PC-3 (cell line): ENCODE measurements around the gene AZIN2. TPM values are rescaled to one million over a fixed set of nuclear protein-coding genes. Genes with fewer than 3 reads are reported as not detected.
A peak's percentile ranks its signal among the peaks of the same experiment; 100 is the strongest.

Experiments
- ATAC-seq: fragments of 200-7000 bp; cut with Tn5 transposase; 2 replicates; pipeline ENCODE4 v1.9.1; 2020; ENCODE audit warnings: mild to moderate bottlenecking, moderate library complexity
- BruUV-seq: library from RNA; stranded (reverse); fragments of 400-500 nt; replicated peaks from 2 replicates; lab custom pipeline; 2021; lab: Mats Ljungman, UMichigan
- CTCF ChIA-PET: fragments of 300-600 bp; sonication (Branson Sonifier 250); formaldehyde crosslinking; loops from one replicate; lab custom pipeline; 2022; ENCODE audit warnings: antibody characterized with exemption; lab: Charles Lee
- POLR2A ChIA-PET: fragments of 300-600 bp; sonication (Branson Sonifier 250); formaldehyde crosslinking; loops from one replicate; lab custom pipeline; 2022; ENCODE audit warnings: antibody characterized with exemption; ENCODE audit not compliant: unreplicated experiment; lab: Charles Lee
- DNase-seq: peaks from one replicate; pipeline ENCODE4 v3.0.0-alpha.2; 2015
- H2AFZ ChIP-seq: fragments of 300-600 bp; sonication (generic); 2 replicates; pipeline ENCODE4 v1.6.0; 2016; ENCODE audit warnings: antibody characterized with exemption, low read length
- H3F3A ChIP-seq: fragments of 300-600 bp; sonication (generic); one replicate; pipeline ENCODE4 v1.6.0; 2017; ENCODE audit warnings: antibody characterized with exemption, low read length, control low read depth, mild to moderate bottlenecking; ENCODE audit not compliant: unreplicated experiment
- H3K27ac ChIP-seq: fragments of 300-600 bp; sonication (generic); 2 replicates; pipeline ENCODE4 v1.5.1; 2016; ENCODE audit warnings: mild to moderate bottlenecking, low read length
- H3K27me3 ChIP-seq: fragments of 300-600 bp; sonication (generic); 2 replicates; pipeline ENCODE4 v1.6.1; 2016; ENCODE audit warnings: low read length, mixed read lengths
- H3K36me3 ChIP-seq: fragments of 300-600 bp; sonication (generic); 2 replicates; pipeline ENCODE4 v1.6.1; 2016; ENCODE audit warnings: low read depth, mixed run types, low read length, mixed read lengths
- H3K4me1 ChIP-seq: fragments of 300-600 bp; sonication (generic); 2 replicates; pipeline ENCODE4 v1.5.1; 2016; ENCODE audit warnings: low read length; ENCODE audit not compliant: insufficient read depth
- H3K4me2 ChIP-seq: fragments of 300-600 bp; sonication (generic); 2 replicates; pipeline ENCODE4 v1.6.0; 2016; ENCODE audit warnings: low read length
- H3K4me3 ChIP-seq: fragments of 300-600 bp; sonication (generic); 2 replicates; pipeline ENCODE4 v1.5.1; 2016; ENCODE audit warnings: mild to moderate bottlenecking, low read length, mixed read lengths
- H3K79me2 ChIP-seq: fragments of 300-600 bp; sonication (generic); 2 replicates; pipeline ENCODE4 v1.6.1; 2017; ENCODE audit warnings: low read length, mixed read lengths
- H3K9ac ChIP-seq: fragments of 300-600 bp; sonication (generic); 2 replicates; pipeline ENCODE4 v1.6.0; 2016; ENCODE audit warnings: mild to moderate bottlenecking, low read length
- H3K9me2 ChIP-seq: fragments of 300-600 bp; sonication (generic); replicated peaks from 2 replicates; pipeline ENCODE4 v1.6.1; 2016; ENCODE audit warnings: mixed run types, low read length, mixed read lengths
- H3K9me3 ChIP-seq: fragments of 300-600 bp; sonication (generic); 2 replicates; pipeline ENCODE4 v1.6.1; 2016; ENCODE audit warnings: low read length, mixed read lengths
- H4K20me1 ChIP-seq: fragments of 300-600 bp; sonication (generic); 2 replicates; pipeline ENCODE4 v1.6.1; 2016; ENCODE audit warnings: low read length, mixed read lengths
- EZH2 ChIP-seq: fragments of 300-600 bp; sonication (generic); IDR thresholded peaks from one replicate; pipeline ENCODE4 v1.6.1; 2017; ENCODE audit warnings: antibody characterized with exemption, mild to moderate bottlenecking, low read length; ENCODE audit not compliant: unreplicated experiment
- EZH2phosphoT487 ChIP-seq: fragments of 300-600 bp; sonication (generic); IDR thresholded peaks from 2 replicates; pipeline ENCODE4 v1.6.1; 2018; ENCODE audit warnings: mild to moderate bottlenecking, antibody characterized with exemption, low read length, borderline replicate concordance
- intact Hi-C: fragments of 100-400 bp; cut with micrococcal nuclease; formaldehyde crosslinking; loops from 2 replicates; pipeline ENCODE4 v1.9.0; 2023
- total RNA-seq: library from RNA; depleted of rRNA; stranded (reverse); fragments of >200 nt; gene quantifications from 2 replicates; pipeline ENCODE4 v1.2.3, GENCODE V29; 2014
- TF ChIP-seq, protein P1 (sequence below): fragments of 300-600 bp; sonication (generic); conservative IDR thresholded peaks from 2 replicates; pipeline ENCODE4 v1.5.1; 2017; ENCODE audit warnings: antibody characterized with exemption, low read depth, mild to moderate bottlenecking, low read length

The AZIN2 gene
- total RNA-seq, 1 experiment from 2014 or later, result 2.2 TPM

DNA sequence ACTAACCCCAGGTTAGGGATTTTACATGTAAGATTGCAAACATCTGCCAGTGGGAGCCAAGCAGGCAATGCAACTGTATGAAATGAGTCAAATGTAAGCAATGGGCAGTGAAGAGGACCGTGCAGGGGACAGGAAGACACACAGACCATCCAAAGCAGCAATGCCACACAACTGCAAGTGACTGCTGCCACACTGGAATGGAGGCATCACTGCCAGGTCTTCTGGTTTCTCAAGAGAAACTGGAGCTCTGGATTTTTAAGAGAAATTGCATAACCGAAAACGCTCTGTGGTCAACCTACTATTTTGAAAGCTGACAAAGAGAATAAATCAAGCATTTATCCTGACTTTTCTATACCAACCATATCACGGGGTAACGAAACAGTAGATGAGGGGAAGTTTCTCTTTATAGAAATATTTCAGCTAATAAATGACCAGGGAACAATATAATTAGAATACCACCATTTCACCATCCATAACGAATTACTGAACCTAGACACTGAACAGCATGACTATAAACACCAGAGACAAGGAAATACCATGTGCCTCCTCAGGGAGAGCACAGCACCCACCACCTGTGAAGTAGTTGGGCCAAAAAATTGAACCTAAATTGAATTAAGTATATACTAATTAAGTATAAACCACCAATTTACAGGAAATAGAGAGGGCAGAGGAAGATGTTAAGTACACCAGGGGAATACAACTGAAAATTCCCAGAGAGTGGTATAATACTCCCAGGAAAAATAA lies 48.7 kb upstream of the AZIN2 start:
- H3K4me3 ChIP-seq, result no peak overlapping the region
- BruUV-seq, result no TSS peak
- no peaks in the 10 kb centered on the region for H3F3A ChIP-seq
- H3K9me3 ChIP-seq, result no peaks in the 10 kb centered on the region
- H3K79me2 ChIP-seq, result peaks cover 94% of the 10 kb centered on the region
- H3K27ac ChIP-seq, result no peak overlapping the region
- H3K4me1 ChIP-seq, result peaks cover 28% of the 10 kb centered on the region
- no peak overlapping the region for H3K9ac ChIP-seq
- peaks cover 50% of the 10 kb centered on the region for H4K20me1 ChIP-seq
- intact Hi-C loops, result no loop called here
- CTCF ChIA-PET, result interaction anchor here (0.6 kb wide), 1 partner anchor 11 kb away, joined by 3 read pairs; no protein-coding TSS in a partner anchor
- DNase-seq, result no peak
- H3K36me3 ChIP-seq, result peaks cover 50% of the 10 kb centered on the region
- H3K27me3 ChIP-seq, result no peaks in the 10 kb centered on the region
- POLR2A ChIA-PET, result no interaction called here
- TF ChIP-seq, protein P1, sequence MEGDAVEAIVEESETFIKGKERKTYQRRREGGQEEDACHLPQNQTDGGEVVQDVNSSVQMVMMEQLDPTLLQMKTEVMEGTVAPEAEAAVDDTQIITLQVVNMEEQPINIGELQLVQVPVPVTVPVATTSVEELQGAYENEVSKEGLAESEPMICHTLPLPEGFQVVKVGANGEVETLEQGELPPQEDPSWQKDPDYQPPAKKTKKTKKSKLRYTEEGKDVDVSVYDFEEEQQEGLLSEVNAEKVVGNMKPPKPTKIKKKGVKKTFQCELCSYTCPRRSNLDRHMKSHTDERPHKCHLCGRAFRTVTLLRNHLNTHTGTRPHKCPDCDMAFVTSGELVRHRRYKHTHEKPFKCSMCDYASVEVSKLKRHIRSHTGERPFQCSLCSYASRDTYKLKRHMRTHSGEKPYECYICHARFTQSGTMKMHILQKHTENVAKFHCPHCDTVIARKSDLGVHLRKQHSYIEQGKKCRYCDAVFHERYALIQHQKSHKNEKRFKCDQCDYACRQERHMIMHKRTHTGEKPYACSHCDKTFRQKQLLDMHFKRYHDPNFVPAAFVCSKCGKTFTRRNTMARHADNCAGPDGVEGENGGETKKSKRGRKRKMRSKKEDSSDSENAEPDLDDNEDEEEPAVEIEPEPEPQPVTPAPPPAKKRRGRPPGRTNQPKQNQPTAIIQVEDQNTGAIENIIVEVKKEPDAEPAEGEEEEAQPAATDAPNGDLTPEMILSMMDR, result no peak
- TF ChIP-seq EZH2phosphoT487 (no peak), EZH2 (no peak)
- no peaks in the 10 kb centered on the region for H3K9me2 ChIP-seq
- ATAC-seq, result no peak
- no peak overlapping the region for H2AFZ ChIP-seq
- peak overlapping the region; percentile 21; the same call in 1 of the 2 replicates for H3K4me2 ChIP-seq

DNA sequence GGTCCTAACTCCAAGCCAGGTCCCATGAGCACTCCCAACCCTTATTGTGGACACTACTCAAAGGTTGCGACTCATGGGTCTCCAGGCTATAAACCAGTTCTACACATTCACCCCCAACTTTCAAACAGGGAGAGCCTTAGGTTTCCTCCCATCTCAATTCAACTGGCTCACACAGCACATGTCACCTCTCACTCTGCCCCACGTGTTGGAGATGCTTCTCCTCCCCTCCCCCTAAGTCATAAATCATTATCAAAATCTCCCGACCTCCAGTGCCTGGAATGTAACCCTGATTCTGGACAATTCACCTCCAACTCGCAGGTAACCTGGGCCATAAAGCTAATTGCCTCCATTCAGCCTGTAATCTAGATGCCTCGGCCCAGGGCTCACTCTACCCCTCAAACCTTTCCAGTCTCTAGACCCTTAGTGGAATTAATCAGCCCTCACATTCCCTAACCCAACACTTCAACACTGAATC lies 44.9 kb upstream of the AZIN2 start:
- H4K20me1 ChIP-seq, result peaks cover 36% of the 10 kb centered on the region
- H3K4me1 ChIP-seq, result peaks cover 28% of the 10 kb centered on the region
- H3K9me2 ChIP-seq, result no peaks in the 10 kb centered on the region
- H2AFZ ChIP-seq, result peak overlapping the region; percentile 44
- peak overlapping the region; percentile 97 for H3K9ac ChIP-seq
- intact Hi-C loops, result loop anchor here (2.0 kb wide), 1 partner anchor 15 kb away; no protein-coding TSS in a partner anchor
- BruUV-seq, result TSS peak; percentile 54
- H3F3A ChIP-seq, result no peaks in the 10 kb centered on the region
- peaks cover 24% of the 10 kb centered on the region for H3K36me3 ChIP-seq
- CTCF ChIA-PET, result no interaction called here
- ATAC-seq (peak; percentile 14), DNase-seq (peak; percentile 23)
- no peaks in the 10 kb centered on the region for H3K27me3 ChIP-seq
- peaks cover 56% of the 10 kb centered on the region for H3K79me2 ChIP-seq
- peak overlapping the region; percentile 91 for H3K4me3 ChIP-seq
- peak overlapping the region; percentile 66 for H3K27ac ChIP-seq
- POLR2A ChIA-PET, result no interaction called here
- TF ChIP-seq EZH2phosphoT487, result no peak
- TF ChIP-seq, protein P1, result no peak
- TF ChIP-seq EZH2, result no peak
- H3K9me3 ChIP-seq, result no peaks in the 10 kb centered on the region
- peak overlapping the region; percentile 95 for H3K4me2 ChIP-seq
